ENCODE measurements around the gene RPS2.

The RPS2 gene

GRCh38 chr16:2004795-2005517 is 40.3 kb upstream of the RPS2 start:
- no peak for TF ChIP-seq FOXP2 (optimal IDR thresholded peaks at IDR 0.05; ENCODE audit: borderline replicate concordance, extremely low read depth, extremely low read length, insufficient read depth)
- no peak for TF ChIP-seq POLR2AphosphoS5 (IDR thresholded peaks at IDR 0.05; ENCODE audit: low read depth, low read length)
- no peak for TF ChIP-seq REST (IDR thresholded peaks at IDR 0.05; ENCODE audit: insufficient read depth in 1 of 2, low read depth in 2 of 2, low read length in 2 of 2)
- no peak for TF ChIP-seq SIN3A (IDR thresholded peaks at IDR 0.05; ENCODE audit: borderline replicate concordance, insufficient read depth, low read length)
- no peak for TF ChIP-seq TAF1 (IDR thresholded peaks at IDR 0.05; ENCODE audit: borderline replicate concordance, insufficient read depth, low read length)

- TF ChIP-seq SIN3A (IDR thresholded peaks at IDR 0.05; ENCODE audit: borderline replicate concordance, insufficient read depth, low read length) = no peak
- TF ChIP-seq POLR2AphosphoS5 (IDR thresholded peaks at IDR 0.05; ENCODE audit: low read depth, low read length) = no peak
- TF ChIP-seq REST (IDR thresholded peaks at IDR 0.05; ENCODE audit: insufficient read depth in 1 of 2, low read depth in 2 of 2, low read length in 2 of 2) = no peak
- no peak for TF ChIP-seq FOXP2 (optimal IDR thresholded peaks at IDR 0.05; ENCODE audit: borderline replicate concordance, extremely low read depth, extremely low read length, insufficient read depth)
- TF ChIP-seq TAF1 (IDR thresholded peaks at IDR 0.05; ENCODE audit: borderline replicate concordance, insufficient read depth, low read length) = no peak
These were observed 39.4 kb upstream of the RPS2 start for GRCh38 chr16:2003827-2004641.

DNA sequence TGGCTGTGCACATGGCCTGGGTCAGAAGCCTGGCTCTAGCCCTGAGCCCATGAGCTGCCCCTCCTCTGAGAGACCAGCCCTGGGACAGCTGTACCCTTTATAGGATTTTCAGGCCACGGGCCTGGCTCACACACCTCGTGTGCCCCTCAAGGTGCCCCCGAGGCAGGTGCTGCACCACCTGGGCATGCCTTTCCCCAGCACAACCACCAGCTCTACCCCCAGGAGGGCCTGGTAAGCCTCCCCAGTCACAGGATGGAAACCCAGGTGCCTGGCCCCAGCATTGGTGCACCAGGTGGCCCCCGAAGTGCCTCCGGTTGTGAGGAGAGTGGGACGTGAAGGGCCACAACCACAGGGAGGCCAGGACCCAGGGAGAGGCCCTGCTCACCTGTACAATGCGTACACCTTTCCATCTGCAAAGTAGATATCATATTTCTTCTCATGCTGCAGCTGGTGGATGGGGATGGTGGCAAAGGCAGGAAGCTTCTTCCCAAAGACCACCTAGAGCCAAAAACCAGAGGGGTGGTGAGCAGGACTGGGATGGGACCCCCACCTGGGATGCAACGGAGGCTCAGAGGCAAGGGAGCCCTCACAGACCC is 38.7 kb upstream of the RPS2 start:
- TF ChIP-seq FOXP2 (optimal IDR thresholded peaks at IDR 0.05; ENCODE audit: borderline replicate concordance, extremely low read depth, extremely low read length, insufficient read depth) = no peak
- no peak for TF ChIP-seq REST (IDR thresholded peaks at IDR 0.05; ENCODE audit: insufficient read depth in 1 of 2, low read depth in 2 of 2, low read length in 2 of 2)
- no peak for TF ChIP-seq SIN3A (IDR thresholded peaks at IDR 0.05; ENCODE audit: borderline replicate concordance, insufficient read depth, low read length)
- TF ChIP-seq POLR2AphosphoS5 (IDR thresholded peaks at IDR 0.05; ENCODE audit: low read depth, low read length) = no peak
- TF ChIP-seq TAF1 (IDR thresholded peaks at IDR 0.05; ENCODE audit: borderline replicate concordance, insufficient read depth, low read length) = no peak

GRCh38 chr16:2002406-2003230 is 38.0 kb upstream of the RPS2 start:
- TF ChIP-seq SIN3A (IDR thresholded peaks at IDR 0.05; ENCODE audit: borderline replicate concordance, insufficient read depth, low read length) = no peak
- no peak for TF ChIP-seq TAF1 (IDR thresholded peaks at IDR 0.05; ENCODE audit: borderline replicate concordance, insufficient read depth, low read length)
- TF ChIP-seq POLR2AphosphoS5 (IDR thresholded peaks at IDR 0.05; ENCODE audit: low read depth, low read length) = no peak
- no peak for TF ChIP-seq FOXP2 (optimal IDR thresholded peaks at IDR 0.05; ENCODE audit: borderline replicate concordance, extremely low read depth, extremely low read length, insufficient read depth)
- no peak for TF ChIP-seq REST (IDR thresholded peaks at IDR 0.05; ENCODE audit: insufficient read depth in 1 of 2, low read depth in 2 of 2, low read length in 2 of 2)

Measured in PFSK-1 (cell line).